Sigmoid colon (tissue), 4 donors: Measurements from ENCODE around the gene PRSS22.

ENCODE experiments used
- POLR2A ChIP-seq, 2 donors: fragments of 450-650 bp; IDR thresholded peaks; one replicate each; pipeline ENCODE4 v1.6.1; 2016; ENCODE audit warnings: antibody characterized with exemption in 2 of 2, mild to moderate bottlenecking in 2 of 2, moderate library complexity in 2 of 2
- POLR2AphosphoS5 ChIP-seq, 4 donors: sonication (generic); formaldehyde crosslinking; IDR thresholded peaks; one replicate each; pipeline ENCODE4 v1.6.1; 2017; ENCODE audit warnings: antibody characterized with exemption in 4 of 4
- TF ChIP-seq, protein P1 (sequence below), 4 experiments: fragments of 450-650 bp in 3 of 4; fragments of 200-600 bp in 1 of 4; IDR thresholded peaks; one replicate each; pipeline ENCODE4 v1.5.1; 2016 to 2019; ENCODE audit warnings: antibody characterized with exemption in 4 of 4, mild to moderate bottlenecking in 3 of 4, moderate library complexity in 2 of 4

DNA sequence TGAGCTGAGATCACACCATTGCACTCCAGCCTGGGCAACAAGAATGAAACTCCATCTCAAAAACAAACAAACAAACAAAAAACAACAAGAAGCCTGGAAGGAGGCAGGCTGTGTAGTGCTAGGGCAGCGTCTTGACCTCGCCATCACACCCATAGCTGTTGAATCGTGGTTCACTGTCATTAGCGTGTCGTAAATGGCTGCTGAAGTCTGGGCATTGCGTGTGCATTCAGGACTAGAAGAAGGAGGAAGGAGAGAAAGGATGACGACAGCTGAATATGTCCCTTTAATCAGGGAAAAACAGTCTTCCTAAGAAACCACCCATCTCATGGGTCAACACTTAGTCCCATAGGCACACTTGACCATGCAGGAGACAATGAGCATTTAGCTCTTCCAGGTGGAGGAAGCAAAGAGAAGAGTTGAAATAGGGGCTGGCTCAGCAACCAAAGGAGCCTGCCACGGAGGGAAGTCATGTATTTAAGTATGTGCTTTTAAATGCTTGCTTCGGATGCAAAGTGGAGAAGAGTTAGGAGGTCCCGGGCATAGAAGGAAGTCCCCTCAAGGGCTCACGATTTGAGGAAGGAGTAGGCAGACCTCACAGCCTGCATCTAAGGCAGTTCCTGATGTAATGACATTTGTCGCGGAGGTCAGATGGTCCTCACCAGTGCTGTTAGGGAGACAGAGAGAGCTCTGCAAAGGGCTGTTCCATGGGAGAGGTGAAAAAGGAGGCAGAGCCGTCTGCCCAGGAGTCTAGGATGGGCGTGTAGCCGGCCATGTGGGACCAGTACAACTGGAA is 8.8 kb downstream of the PRSS22 start:
- no peak for TF ChIP-seq POLR2AphosphoS5 (IDR thresholded peaks at IDR 0.05)
- TF ChIP-seq, protein P1, sequence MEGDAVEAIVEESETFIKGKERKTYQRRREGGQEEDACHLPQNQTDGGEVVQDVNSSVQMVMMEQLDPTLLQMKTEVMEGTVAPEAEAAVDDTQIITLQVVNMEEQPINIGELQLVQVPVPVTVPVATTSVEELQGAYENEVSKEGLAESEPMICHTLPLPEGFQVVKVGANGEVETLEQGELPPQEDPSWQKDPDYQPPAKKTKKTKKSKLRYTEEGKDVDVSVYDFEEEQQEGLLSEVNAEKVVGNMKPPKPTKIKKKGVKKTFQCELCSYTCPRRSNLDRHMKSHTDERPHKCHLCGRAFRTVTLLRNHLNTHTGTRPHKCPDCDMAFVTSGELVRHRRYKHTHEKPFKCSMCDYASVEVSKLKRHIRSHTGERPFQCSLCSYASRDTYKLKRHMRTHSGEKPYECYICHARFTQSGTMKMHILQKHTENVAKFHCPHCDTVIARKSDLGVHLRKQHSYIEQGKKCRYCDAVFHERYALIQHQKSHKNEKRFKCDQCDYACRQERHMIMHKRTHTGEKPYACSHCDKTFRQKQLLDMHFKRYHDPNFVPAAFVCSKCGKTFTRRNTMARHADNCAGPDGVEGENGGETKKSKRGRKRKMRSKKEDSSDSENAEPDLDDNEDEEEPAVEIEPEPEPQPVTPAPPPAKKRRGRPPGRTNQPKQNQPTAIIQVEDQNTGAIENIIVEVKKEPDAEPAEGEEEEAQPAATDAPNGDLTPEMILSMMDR (IDR thresholded peaks at IDR 0.05), result no peak
- TF ChIP-seq POLR2A (IDR thresholded peaks at IDR 0.05), result no peak
